DMS153 treated with DMSO at 0.1 percent for 48 hours (cell line): Measurements from ENCODE around the gene TRAF3IP1.

Source experiments
- DNase-seq: peaks from one replicate; lab custom pipeline; 2025; ENCODE audit not compliant: unreplicated experiment; lab: John Stamatoyannopoulos, UW

TRAF3IP1 gene

GRCh38 chr2:238287737-238288649 is 32.3 kb upstream of the TRAF3IP1 start, which contains the start of gene PER2:
PER2 (minus strand) TSS chr2:238288610; CDS start chr2:238277936, 10,674 bp downstream.
- DNase-seq: no peak

- DNase-seq: peak; percentile 90
Observed at GRCh38 chr2:238288650-238289573, 31.4 kb upstream of the TRAF3IP1 start.

- DNase-seq: no peak
Observed at GRCh38 chr2:238289574-238289973, 30.7 kb upstream of the TRAF3IP1 start.

- peak; percentile 86 for DNase-seq
Observed at GRCh38 chr2:238290091-238290509, 30.2 kb upstream of the TRAF3IP1 start.

- DNase-seq: no peak
Observed at GRCh38 chr2:238290715-238291549, 29.4 kb upstream of the TRAF3IP1 start.

- no peak for DNase-seq
Observed at GRCh38 chr2:238291550-238292281, 28.6 kb upstream of the TRAF3IP1 start.

- DNase-seq: no peak
Observed at GRCh38 chr2:238294046-238294392, 26.3 kb upstream of the TRAF3IP1 start.

GRCh38 chr2:238294393-238295143 is 25.8 kb upstream of the TRAF3IP1 start:
- no peak for DNase-seq

- DNase-seq: no peak
Observed at GRCh38 chr2:238295144-238296112, 24.9 kb upstream of the TRAF3IP1 start.

- DNase-seq: no peak
Observed at GRCh38 chr2:238296638-238297457, 23.5 kb upstream of the TRAF3IP1 start.

GRCh38 chr2:238299803-238300202 is 20.5 kb upstream of the TRAF3IP1 start:
- no peak for DNase-seq

GRCh38 chr2:238302087-238302486 is 18.2 kb upstream of the TRAF3IP1 start:
- DNase-seq: no peak

- no peak for DNase-seq
Observed at GRCh38 chr2:238302751-238303150, 17.6 kb upstream of the TRAF3IP1 start.

- no peak for DNase-seq
Observed at GRCh38 chr2:238304116-238304515, 16.2 kb upstream of the TRAF3IP1 start.

GRCh38 chr2:238305092-238305862 is 15.0 kb upstream of the TRAF3IP1 start:
- DNase-seq: no peak

GRCh38 chr2:238305965-238306671 is 14.2 kb upstream of the TRAF3IP1 start:
- no peak for DNase-seq
